Loucy (cell line): ENCODE data around the gene CD6.

ENCODE experiments used
- EZH2phosphoT487 ChIP-seq: fragments of 200-600 bp; IDR thresholded peaks from 2 replicates; pipeline ENCODE4 v1.6.1; 2018; ENCODE audit warnings: antibody characterized with exemption, mild to moderate bottlenecking, moderate library complexity, borderline replicate concordance
- TF ChIP-seq, protein P1 (sequence below): fragments of 200-600 bp; sonication (generic); conservative IDR thresholded peaks from 2 replicates; pipeline ENCODE4 v1.5.1; 2014; ENCODE audit warnings: mild to moderate bottlenecking, antibody characterized with exemption, low read length

DNA sequence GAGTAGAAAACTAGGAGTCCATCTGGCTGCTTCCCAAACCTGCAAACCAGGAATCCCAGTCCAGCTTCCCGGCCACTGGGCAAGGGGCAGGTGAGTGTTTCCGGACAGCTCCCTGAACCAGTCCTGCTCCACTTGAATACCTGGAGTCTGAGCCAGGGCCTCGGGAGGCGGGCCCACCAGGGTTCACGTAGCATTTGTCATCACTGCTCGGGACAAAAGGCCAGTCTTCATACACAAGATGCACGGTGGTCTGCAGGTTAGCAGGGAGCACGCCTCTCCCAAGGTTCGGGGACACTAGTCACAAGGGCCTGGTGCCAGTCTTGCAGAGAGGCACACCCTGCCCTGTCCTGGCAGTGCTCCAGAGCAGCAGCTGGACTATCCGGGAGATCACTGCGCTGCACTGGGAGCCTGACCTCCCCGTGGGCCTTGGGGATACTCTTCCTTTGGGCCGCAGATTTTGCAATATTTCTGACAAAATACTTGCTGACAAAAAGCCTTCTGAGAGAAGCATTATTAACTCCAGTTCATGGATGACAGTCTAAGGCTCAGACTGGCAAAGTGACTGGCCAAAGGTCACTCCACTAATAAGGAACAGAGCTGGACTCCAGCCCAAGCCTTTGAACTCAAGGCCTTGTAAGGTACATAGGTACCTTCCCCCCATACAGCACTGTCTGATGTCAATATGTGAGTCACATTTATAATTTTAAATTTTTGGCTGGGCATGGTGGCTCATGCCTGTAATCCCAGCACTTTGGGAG, 25.1 kb downstream of the CD6 start:
- TF ChIP-seq, protein P1, sequence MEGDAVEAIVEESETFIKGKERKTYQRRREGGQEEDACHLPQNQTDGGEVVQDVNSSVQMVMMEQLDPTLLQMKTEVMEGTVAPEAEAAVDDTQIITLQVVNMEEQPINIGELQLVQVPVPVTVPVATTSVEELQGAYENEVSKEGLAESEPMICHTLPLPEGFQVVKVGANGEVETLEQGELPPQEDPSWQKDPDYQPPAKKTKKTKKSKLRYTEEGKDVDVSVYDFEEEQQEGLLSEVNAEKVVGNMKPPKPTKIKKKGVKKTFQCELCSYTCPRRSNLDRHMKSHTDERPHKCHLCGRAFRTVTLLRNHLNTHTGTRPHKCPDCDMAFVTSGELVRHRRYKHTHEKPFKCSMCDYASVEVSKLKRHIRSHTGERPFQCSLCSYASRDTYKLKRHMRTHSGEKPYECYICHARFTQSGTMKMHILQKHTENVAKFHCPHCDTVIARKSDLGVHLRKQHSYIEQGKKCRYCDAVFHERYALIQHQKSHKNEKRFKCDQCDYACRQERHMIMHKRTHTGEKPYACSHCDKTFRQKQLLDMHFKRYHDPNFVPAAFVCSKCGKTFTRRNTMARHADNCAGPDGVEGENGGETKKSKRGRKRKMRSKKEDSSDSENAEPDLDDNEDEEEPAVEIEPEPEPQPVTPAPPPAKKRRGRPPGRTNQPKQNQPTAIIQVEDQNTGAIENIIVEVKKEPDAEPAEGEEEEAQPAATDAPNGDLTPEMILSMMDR = no peak
- TF ChIP-seq EZH2phosphoT487 = no peak
